ENCODE data around the gene SUGCT.

SUGCT gene

DNA sequence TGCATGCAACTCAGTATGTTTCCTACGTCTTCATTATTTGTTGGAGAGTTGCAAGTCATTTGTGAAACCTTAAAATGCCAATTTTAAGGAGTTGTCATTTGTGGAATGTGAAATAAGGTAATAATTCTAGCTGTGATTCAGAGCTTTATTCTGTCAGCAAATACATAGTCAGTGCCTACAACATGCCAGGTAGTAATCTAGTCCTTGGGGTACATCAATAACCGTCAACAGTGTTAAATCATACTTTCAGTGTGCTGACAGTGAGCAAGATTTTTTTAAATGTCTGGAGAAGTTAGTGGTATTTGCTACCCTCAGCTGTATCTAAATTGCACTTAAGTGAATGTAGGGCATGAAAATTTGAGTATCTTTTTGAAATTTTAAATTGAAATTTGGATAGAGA lies 37.1 kb upstream of the SUGCT start:
- peaks cover 14% of the 10 kb centered on the region for H3K36me3 ChIP-seq (replicated peaks)
- no peak for TF ChIP-seq CTCF (IDR thresholded peaks at IDR 0.05; ENCODE audit: low read depth, low read length, missing control alignments)
- H3K27ac ChIP-seq, result no peak overlapping the region
- no peaks in the 10 kb centered on the region for H3K27me3 ChIP-seq (replicated peaks)
- in situ Hi-C loops (cut with HindIII; ENCODE audit: low pct_ligation_motif_present, low sequenced_read_pairs), result no loop called here
- DNase-seq, result no peak
- no peak overlapping the region for H3K4me3 ChIP-seq (ENCODE audit: low read depth, low read length)

DNA sequence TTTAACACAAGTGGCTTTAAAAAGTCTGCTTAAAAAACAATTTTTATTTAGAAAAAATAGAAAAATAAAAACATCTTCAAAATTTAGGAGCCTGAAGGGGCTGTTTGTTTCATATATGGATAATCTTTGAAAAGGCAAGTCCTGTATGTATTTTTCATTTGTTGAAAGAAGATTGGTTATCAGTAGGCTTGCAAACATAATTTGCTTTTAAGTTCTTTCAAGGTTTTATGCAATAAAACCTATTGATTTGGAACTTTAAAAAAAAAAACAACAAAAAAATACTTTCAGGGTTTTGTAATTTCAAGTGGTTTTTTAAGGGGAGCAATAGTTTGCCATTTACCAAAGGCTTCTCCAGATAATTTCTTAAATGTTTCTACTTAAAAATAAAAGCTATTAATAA lies 36.0 kb upstream of the SUGCT start:
- DNase-seq, result no peak
- H3K27ac ChIP-seq, result no peak overlapping the region
- TF ChIP-seq CTCF (IDR thresholded peaks at IDR 0.05; ENCODE audit: low read depth, low read length, missing control alignments), result no peak
- peaks cover 8% of the 10 kb centered on the region for H3K36me3 ChIP-seq (replicated peaks)
- no peak overlapping the region for H3K4me3 ChIP-seq (ENCODE audit: low read depth, low read length)
- in situ Hi-C loops (cut with HindIII; ENCODE audit: low pct_ligation_motif_present, low sequenced_read_pairs), result no loop called here
- H3K27me3 ChIP-seq (replicated peaks), result no peaks in the 10 kb centered on the region

DNA sequence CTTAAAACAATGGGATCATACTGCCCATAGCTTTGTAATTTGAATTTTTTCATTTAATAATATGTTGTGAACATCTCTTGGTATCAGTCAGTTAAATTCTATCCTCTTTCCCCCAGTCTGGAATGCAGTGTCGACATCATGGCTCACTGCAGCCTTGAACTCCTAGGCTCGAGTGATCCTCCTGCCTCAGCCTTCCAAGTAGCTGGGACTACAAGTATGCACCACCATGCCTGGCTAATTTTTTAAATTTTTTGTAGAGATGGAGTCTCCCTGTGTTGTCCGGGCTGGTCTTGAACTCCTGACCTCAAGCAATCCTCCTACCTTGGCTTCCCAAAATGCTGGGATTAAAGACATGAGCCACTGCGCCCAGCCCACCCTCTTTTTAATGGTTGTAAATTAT lies 35.0 kb upstream of the SUGCT start:
- no peaks in the 10 kb centered on the region for H3K36me3 ChIP-seq (replicated peaks)
- TF ChIP-seq CTCF (IDR thresholded peaks at IDR 0.05; ENCODE audit: low read depth, low read length, missing control alignments), result no peak
- in situ Hi-C loops (cut with HindIII; ENCODE audit: low pct_ligation_motif_present, low sequenced_read_pairs), result no loop called here
- no peak overlapping the region for H3K4me3 ChIP-seq (ENCODE audit: low read depth, low read length)
- H3K27ac ChIP-seq, result no peak overlapping the region
- H3K27me3 ChIP-seq (replicated peaks), result no peaks in the 10 kb centered on the region
- DNase-seq, result no peak

DNA sequence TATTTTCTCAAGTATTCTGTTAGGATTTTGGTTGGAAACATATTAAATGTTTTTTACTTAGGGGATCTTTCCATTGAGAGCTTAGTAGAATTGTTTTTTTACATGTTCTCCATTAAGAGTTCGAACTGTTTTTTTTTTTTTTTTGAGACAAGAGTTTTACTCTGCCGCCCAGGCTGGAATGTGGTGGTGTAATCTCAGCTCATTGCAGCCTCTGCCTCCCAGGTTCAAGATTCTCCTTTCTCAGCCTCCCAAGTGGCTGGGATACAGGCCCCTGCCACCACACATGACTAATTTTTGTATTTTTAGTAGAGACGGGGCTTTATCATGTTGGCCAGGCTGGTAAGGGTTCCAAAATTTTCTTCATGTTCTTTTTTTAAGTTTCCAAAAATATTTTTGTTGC lies 33.6 kb upstream of the SUGCT start:
- Histone ChIP-seq H3K27me3 (replicated peaks) (no peaks in the 10 kb centered on the region), H3K4me3 (ENCODE audit: low read depth, low read length) (no peak overlapping the region), H3K36me3 (replicated peaks) (no peaks in the 10 kb centered on the region), H3K27ac (no peak overlapping the region)
- no peak for DNase-seq
- in situ Hi-C loops (cut with HindIII; ENCODE audit: low pct_ligation_motif_present, low sequenced_read_pairs), result no loop called here
- TF ChIP-seq CTCF (IDR thresholded peaks at IDR 0.05; ENCODE audit: low read depth, low read length, missing control alignments), result no peak

DNA sequence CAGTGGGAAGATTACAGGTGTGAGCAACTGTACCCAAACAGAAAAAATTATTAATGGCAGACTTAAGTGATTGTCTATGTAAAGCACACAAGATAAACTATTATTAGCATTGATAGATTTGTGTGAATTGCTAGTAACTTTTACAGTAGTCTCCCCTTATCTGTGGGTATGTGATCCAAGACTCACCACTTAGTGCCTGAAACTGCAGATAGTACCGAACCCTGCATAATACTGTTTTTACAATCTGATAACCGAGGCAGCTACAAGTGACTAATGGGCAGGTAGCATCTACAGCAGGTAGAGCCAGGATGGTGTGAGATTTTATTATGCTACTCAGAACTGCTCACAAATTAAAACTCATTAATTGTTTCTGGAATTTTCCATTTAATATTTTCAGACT lies 31.9 kb upstream of the SUGCT start:
- H3K4me3 ChIP-seq (ENCODE audit: low read depth, low read length), result no peak overlapping the region
- no peak overlapping the region for H3K27ac ChIP-seq
- no peaks in the 10 kb centered on the region for H3K36me3 ChIP-seq (replicated peaks)
- no peaks in the 10 kb centered on the region for H3K27me3 ChIP-seq (replicated peaks)
- in situ Hi-C loops (cut with HindIII; ENCODE audit: low pct_ligation_motif_present, low sequenced_read_pairs), result no loop called here
- no peak for DNase-seq
- no peak for TF ChIP-seq CTCF (IDR thresholded peaks at IDR 0.05; ENCODE audit: low read depth, low read length, missing control alignments)

DNA sequence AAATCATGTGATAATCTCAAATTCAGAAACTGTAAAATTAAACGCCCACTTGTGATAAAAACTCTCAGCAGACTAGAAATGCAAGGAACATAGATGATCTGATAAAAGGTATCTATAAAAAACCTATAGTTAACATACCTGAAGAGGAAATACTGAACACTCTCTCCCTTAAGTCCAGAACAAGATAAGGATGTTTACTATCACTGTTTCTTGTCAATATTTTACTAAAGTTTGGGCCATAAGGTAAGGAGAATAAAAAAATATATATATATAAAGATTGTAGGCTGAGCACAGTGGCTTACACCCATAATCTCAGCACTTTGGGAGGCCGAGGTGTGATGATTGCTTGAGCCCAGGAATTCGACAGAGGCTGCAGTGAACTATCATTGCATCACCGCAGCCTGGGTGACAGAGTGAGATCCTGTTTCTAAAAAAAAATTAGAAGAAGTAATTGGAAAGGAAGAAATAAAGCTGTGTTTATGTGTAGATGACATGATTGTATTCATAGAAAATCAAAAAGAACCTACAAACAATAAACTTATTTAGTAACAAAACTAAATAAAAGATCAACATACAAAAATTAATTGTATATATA lies 28.8 kb upstream of the SUGCT start:
- in situ Hi-C loops (cut with HindIII; ENCODE audit: low pct_ligation_motif_present, low sequenced_read_pairs), result no loop called here
- Histone ChIP-seq H3K27me3 (replicated peaks) (no peaks in the 10 kb centered on the region), H3K4me3 (ENCODE audit: low read depth, low read length) (no peak overlapping the region), H3K36me3 (replicated peaks) (no peaks in the 10 kb centered on the region), H3K27ac (no peak overlapping the region)
- TF ChIP-seq CTCF (IDR thresholded peaks at IDR 0.05; ENCODE audit: low read depth, low read length, missing control alignments), result no peak
- no peak for DNase-seq
